HT1080 (cell line): ENCODE data around the gene CHL1. TPM values are rescaled to one million over a fixed set of nuclear protein-coding genes. Genes with fewer than 3 reads are reported as not detected.

Experiments used
- DNase-seq: peaks from one replicate; pipeline ENCODE4 v3.0.0-alpha.2; 2015; ENCODE audit warnings: low read depth
- total RNA-seq: library from RNA; depleted of rRNA; stranded (reverse); fragments of >200 nt; shearing (Covaris generic); gene quantifications from 2 replicates; pipeline ENCODE4 v1.2.3, GENCODE V29; 2014

The CHL1 gene
- total RNA-seq, 1 experiment from 2014 or later = not detected

- DNase-seq = no peak
These were observed 203.1 kb downstream of the CHL1 start for GRCh38 chr3:399647-400046.

GRCh38 chr3:403826-404225 is 207.3 kb downstream of the CHL1 start:
- no peak for DNase-seq

- DNase-seq = no peak
These were observed 212.4 kb downstream of the CHL1 start for GRCh38 chr3:409011-409410.

GRCh38 chr3:411226-411625 is 214.7 kb downstream of the CHL1 start:
- DNase-seq = no peak

- DNase-seq = no peak
These were observed 217.5 kb downstream of the CHL1 start for GRCh38 chr3:414063-414462.

- no peak for DNase-seq
These were observed 221.8 kb downstream of the CHL1 start for GRCh38 chr3:418239-418929.

GRCh38 chr3:420584-420983 is 224.0 kb downstream of the CHL1 start:
- DNase-seq = no peak

- no peak for DNase-seq
These were observed 228.5 kb downstream of the CHL1 start for GRCh38 chr3:425079-425478.

- DNase-seq = no peak
These were observed 229.5 kb downstream of the CHL1 start for GRCh38 chr3:426072-426471.

- no peak for DNase-seq
These were observed 230.6 kb downstream of the CHL1 start for GRCh38 chr3:427128-427527.

- DNase-seq = no peak
These were observed 233.6 kb downstream of the CHL1 start for GRCh38 chr3:430186-430585.

GRCh38 chr3:435161-435560 is 238.6 kb downstream of the CHL1 start:
- DNase-seq = no peak

GRCh38 chr3:436053-436452 is 239.5 kb downstream of the CHL1 start:
- no peak for DNase-seq

GRCh38 chr3:440826-441225 is 244.3 kb downstream of the CHL1 start:
- no peak for DNase-seq

- DNase-seq = no peak
These were observed 249.4 kb downstream of the CHL1 start for GRCh38 chr3:445960-446359.

GRCh38 chr3:447671-448070 is 251.1 kb downstream of the CHL1 start:
- DNase-seq = no peak

- DNase-seq = no peak
These were observed 253.1 kb downstream of the CHL1 start for GRCh38 chr3:449711-450110.

GRCh38 chr3:452221-452620 is 255.7 kb downstream of the CHL1 start:
- DNase-seq = no peak

GRCh38 chr3:453106-453505 is 256.5 kb downstream of the CHL1 start:
- no peak for DNase-seq

GRCh38 chr3:454986-455385 is 258.4 kb downstream of the CHL1 start:
- no peak for DNase-seq

GRCh38 chr3:458124-458523 is 261.6 kb downstream of the CHL1 start:
- no peak for DNase-seq

- DNase-seq = no peak
These were observed 262.2 kb downstream of the CHL1 start for GRCh38 chr3:458653-459310.
